Sciatic nerve (tissue), 2 donors: Measurements from ENCODE around the gene MT1M. TPM values are rescaled to one million over a fixed set of nuclear protein-coding genes. Genes with fewer than 3 reads are reported as not detected.
A peak's percentile ranks its signal among the peaks of the same experiment; 100 is the strongest.

Source experiments
- ATAC-seq: fragments of 200-7000 bp; cut with Tn5 transposase; one replicate; pipeline ENCODE4 v1.9.1; 2020; ENCODE audit warnings: mild to moderate bottlenecking, moderate library complexity
- DNase-seq: peaks from one replicate; pipeline ENCODE4 v3.0.0-alpha.2; 2020; ENCODE audit warnings: low spot score
- intact Hi-C: fragments of 100-400 bp; cut with DNase I; formaldehyde crosslinking; loops from one replicate; pipeline ENCODE4 v1.14.2; 2022
- total RNA-seq: library from RNA; stranded (reverse); fragmentation: NEBNext Ultra II Directional; extraction: Animal tissue kit (Norgen Biotek cat#: 25700); gene quantifications from one replicate; pipeline ENCODE4 v1.2.1, GENCODE V29; 2021
- donor health status: DM: no; HTN: no; CAD: no.
- donor health status: DM: no; HTN: no; CAD: no.

The MT1M gene
- total RNA-seq, 1 donor from 2014 or later, result 6.7 TPM

DNA sequence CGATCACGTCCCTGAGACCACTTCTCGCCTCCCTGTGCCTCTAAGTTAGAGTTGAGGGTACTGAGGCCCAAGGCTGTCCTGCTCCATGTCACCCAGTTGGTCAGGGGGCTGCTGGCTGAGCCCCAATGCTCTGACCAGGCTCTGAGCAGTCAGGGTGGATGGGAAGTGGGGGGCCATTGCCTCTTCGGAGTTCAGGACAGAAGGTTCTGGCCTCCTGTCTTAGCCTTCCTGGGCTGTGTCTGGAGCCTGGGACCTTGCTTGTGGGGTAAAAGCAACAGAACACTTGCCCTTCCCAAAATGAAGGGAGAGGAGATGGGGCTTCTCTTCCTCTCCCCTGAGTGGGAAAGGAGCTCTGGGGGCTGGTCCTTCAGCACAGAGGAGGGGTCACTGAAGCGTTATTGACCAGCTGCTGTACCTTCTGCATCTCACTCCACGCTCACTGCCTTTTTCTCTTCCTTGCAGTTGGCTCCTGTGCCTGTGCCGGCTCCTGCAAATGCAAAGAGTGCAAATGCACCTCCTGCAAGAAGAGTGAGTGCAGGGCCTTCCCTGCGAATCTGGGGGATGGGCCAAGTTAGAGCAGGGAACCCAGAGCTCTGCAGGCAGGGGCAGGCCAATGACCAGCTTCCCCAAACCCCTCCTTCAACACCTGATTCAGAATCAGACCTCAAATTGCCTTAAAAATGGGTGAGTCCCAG lies 50.4 kb downstream of the MT1M start:
- DNase-seq, result no peak
- intact Hi-C loops, result no loop called here
- ATAC-seq, result peak; percentile 3

Other genes with a start within 250 kb of the MT1M start
- 152 TPM for gene AMFR, start 207.1 kb upstream of the MT1M start, total RNA-seq
- gene NUDT21, start 181.3 kb upstream of the MT1M start, total RNA-seq, result 91.3 TPM
- gene OGFOD1, start 181.1 kb upstream of the MT1M start, total RNA-seq, result 35.9 TPM
- gene BBS2, start 112.6 kb upstream of the MT1M start, total RNA-seq, result 110 TPM
- not detected for gene MT4, start 67.6 kb upstream of the MT1M start, total RNA-seq
- 94.5 TPM for gene MT3, start 43.1 kb upstream of the MT1M start, total RNA-seq
- 163 TPM for gene MT2A, start 24.1 kb upstream of the MT1M start, total RNA-seq
- 44.7 TPM for gene MT1E, start 6.9 kb upstream of the MT1M start, total RNA-seq
- gene MT1A, start 6.0 kb downstream of the MT1M start, total RNA-seq, result 1.8 TPM
- gene MT1B, start 19.2 kb downstream of the MT1M start, total RNA-seq, result not detected
- 6.2 TPM for gene MT1F, start 25.3 kb downstream of the MT1M start, total RNA-seq
- gene MT1G, start 35.4 kb downstream of the MT1M start, total RNA-seq, result 2.5 TPM
- not detected for gene MT1H, start 37.2 kb downstream of the MT1M start, total RNA-seq
- 21.9 TPM for gene MT1X, start 49.8 kb downstream of the MT1M start, total RNA-seq
- 74.0 TPM for gene NUP93, start 97.5 kb downstream of the MT1M start, total RNA-seq
- gene SLC12A3, start 232.5 kb downstream of the MT1M start, total RNA-seq, result not detected